ENCODE data around the gene CSGALNACT2.
"Not testable (repeated sequence)": the region's sequence is repeated elsewhere in the genome, so short reads cannot be mapped to it uniquely, and the experiment has no call there.

CSGALNACT2 gene

GRCh38 chr10:43218951-43219837 lies 80.9 kb downstream of the CSGALNACT2 start:
- Histone ChIP-seq H4K20me1 (ENCODE audit: insufficient read depth) (no peaks in the 10 kb centered on the region), H3K4me3 (IDR thresholded peaks at IDR 0.05; ENCODE audit: insufficient read depth, low read depth, low read length) (no peak overlapping the region), H3K36me3 (ENCODE audit: insufficient read depth) (no peaks in the 10 kb centered on the region), H3K4me2 (no peak overlapping the region), H3K79me2 (ENCODE audit: insufficient read depth, low read depth) (no peaks in the 10 kb centered on the region), H3K4me1 (ENCODE audit: low read depth, poor library complexity, severe bottlenecking) (no peaks in the 10 kb centered on the region), H3K9ac (no peak overlapping the region), H2AFZ (ENCODE audit: low read depth) (no peak overlapping the region), H3K27ac (no peak overlapping the region), H3K27me3 (ENCODE audit: insufficient read depth, low read depth) (no peaks in the 10 kb centered on the region)
- no peak for TF ChIP-seq CTCF (conservative IDR thresholded peaks at IDR 0.05; ENCODE audit: low read depth, low read length)

- no peaks in the 10 kb centered on the region for H3K4me1 ChIP-seq (ENCODE audit: low read depth, poor library complexity, severe bottlenecking)
- H3K4me2 ChIP-seq: no peak overlapping the region
- no peak overlapping the region for H3K27ac ChIP-seq
- H3K27me3 ChIP-seq (ENCODE audit: insufficient read depth, low read depth): no peaks in the 10 kb centered on the region
- H3K79me2 ChIP-seq (ENCODE audit: insufficient read depth, low read depth): no peaks in the 10 kb centered on the region
- H3K4me3 ChIP-seq (IDR thresholded peaks at IDR 0.05; ENCODE audit: insufficient read depth, low read depth, low read length): no peak overlapping the region
- no peak overlapping the region for H2AFZ ChIP-seq (ENCODE audit: low read depth)
- no peak for TF ChIP-seq CTCF (conservative IDR thresholded peaks at IDR 0.05; ENCODE audit: low read depth, low read length)
- H3K9ac ChIP-seq: no peak overlapping the region
- no peaks in the 10 kb centered on the region for H4K20me1 ChIP-seq (ENCODE audit: insufficient read depth)
- H3K36me3 ChIP-seq (ENCODE audit: insufficient read depth): no peaks in the 10 kb centered on the region
Measured at GRCh38 chr10:43219848-43220247, 81.6 kb downstream of the CSGALNACT2 start.

GRCh38 chr10:43220251-43220650 lies 82.0 kb downstream of the CSGALNACT2 start:
- not testable (repeated sequence) for H3K4me3 ChIP-seq (IDR thresholded peaks at IDR 0.05; ENCODE audit: insufficient read depth, low read depth, low read length); H3K27me3 ChIP-seq (ENCODE audit: insufficient read depth, low read depth); H3K36me3 ChIP-seq (ENCODE audit: insufficient read depth); H4K20me1 ChIP-seq (ENCODE audit: insufficient read depth); H3K4me1 ChIP-seq (ENCODE audit: low read depth, poor library complexity, severe bottlenecking); H3K79me2 ChIP-seq (ENCODE audit: insufficient read depth, low read depth); H3K4me2 ChIP-seq; H3K27ac ChIP-seq; H3K9ac ChIP-seq; H2AFZ ChIP-seq (ENCODE audit: low read depth)

GRCh38 chr10:43220657-43221418 lies 82.6 kb downstream of the CSGALNACT2 start:
- Histone ChIP-seq H3K9ac (no peak overlapping the region), H2AFZ (ENCODE audit: low read depth) (no peak overlapping the region), H3K79me2 (ENCODE audit: insufficient read depth, low read depth) (no peaks in the 10 kb centered on the region), H3K4me1 (ENCODE audit: low read depth, poor library complexity, severe bottlenecking) (no peaks in the 10 kb centered on the region), H3K4me2 (no peak overlapping the region), H3K27ac (no peak overlapping the region), H3K36me3 (ENCODE audit: insufficient read depth) (no peaks in the 10 kb centered on the region), H3K4me3 (IDR thresholded peaks at IDR 0.05; ENCODE audit: insufficient read depth, low read depth, low read length) (no peak overlapping the region), H4K20me1 (ENCODE audit: insufficient read depth) (no peaks in the 10 kb centered on the region), H3K27me3 (ENCODE audit: insufficient read depth, low read depth) (no peaks in the 10 kb centered on the region)
- no peak for TF ChIP-seq CTCF (conservative IDR thresholded peaks at IDR 0.05; ENCODE audit: low read depth, low read length)
